Breast epithelium (tissue), 3 donors: ENCODE measurements around the gene SMIM9. TPM values are rescaled to one million over a fixed set of nuclear protein-coding genes. Genes with fewer than 3 reads are reported as not detected.

ENCODE experiments used
- total RNA-seq, 3 donors: library from RNA; depleted of rRNA; stranded (reverse); fragments of >200 nt; gene quantifications; one replicate each; pipeline ENCODE4 v1.1.0, GENCODE V29; 2016

The SMIM9 gene
- total RNA-seq, 3 donors from 2014 or later, result not detected

Other genes starting within 250 kb of the SMIM9 start
- gene CTAG1A, start 249.5 kb downstream of the SMIM9 start, total RNA-seq, result 1 to 10 TPM in 1 of 3 donors, not detected in 2; 2.3 TPM
- gene CTAG1B, start 215.4 kb downstream of the SMIM9 start, total RNA-seq, result 1 to 10 TPM in 1 of 3 donors, not detected in 2; 2.3 TPM
- gene CTAG2, start 181.1 kb downstream of the SMIM9 start, total RNA-seq, result not detected
- gene GAB3, start 83.6 kb downstream of the SMIM9 start, total RNA-seq, result 1 to 10 TPM; 3.9 to 8.5 (median 5.3) TPM
- gene DKC1, start 71.8 kb downstream of the SMIM9 start, total RNA-seq, result 10 to 100 TPM; 23.2 to 41.0 (median 40.5) TPM
- 10 to 100 TPM; 19.3 to 55.4 (median 24.3) TPM for gene MPP1, start 29.2 kb downstream of the SMIM9 start, total RNA-seq
- gene F8A1, start 51.7 kb upstream of the SMIM9 start, total RNA-seq, result 1 to 10 TPM; 3.2 to 8.5 (median 7.6) TPM
- 10 to 100 TPM; 14.6 to 30.2 (median 16.1) TPM for gene F8, start 188.1 kb upstream of the SMIM9 start, total RNA-seq
- gene FUNDC2, start 192.2 kb upstream of the SMIM9 start, total RNA-seq, result 10 to 100 TPM; 76.7 to 99.0 (median 81.0) TPM
- gene CMC4, start 236.5 kb upstream of the SMIM9 start, total RNA-seq, result 10 to 100 TPM; 18.7 to 27.2 (median 19.3) TPM
- gene MTCP1, start 236.5 kb upstream of the SMIM9 start, total RNA-seq, result 1 to 10 TPM; 1.8 to 3.2 (median 2.3) TPM
- gene BRCC3, start 236.8 kb upstream of the SMIM9 start, total RNA-seq, result 10 to 100 TPM; 12.8 to 16.0 (median 13.1) TPM